NCI-H187 treated with DMSO at 0.1 percent for 48 hours (cell line): ENCODE measurements around the gene MICAL3.
"Not testable (repeated sequence)": the region's sequence is repeated elsewhere in the genome, so short reads cannot be mapped to it uniquely, and the experiment has no call there.

Source experiments
- DNase-seq: peaks from one replicate; lab custom pipeline; 2025; lab: John Stamatoyannopoulos, UW

Gene MICAL3, protein sequence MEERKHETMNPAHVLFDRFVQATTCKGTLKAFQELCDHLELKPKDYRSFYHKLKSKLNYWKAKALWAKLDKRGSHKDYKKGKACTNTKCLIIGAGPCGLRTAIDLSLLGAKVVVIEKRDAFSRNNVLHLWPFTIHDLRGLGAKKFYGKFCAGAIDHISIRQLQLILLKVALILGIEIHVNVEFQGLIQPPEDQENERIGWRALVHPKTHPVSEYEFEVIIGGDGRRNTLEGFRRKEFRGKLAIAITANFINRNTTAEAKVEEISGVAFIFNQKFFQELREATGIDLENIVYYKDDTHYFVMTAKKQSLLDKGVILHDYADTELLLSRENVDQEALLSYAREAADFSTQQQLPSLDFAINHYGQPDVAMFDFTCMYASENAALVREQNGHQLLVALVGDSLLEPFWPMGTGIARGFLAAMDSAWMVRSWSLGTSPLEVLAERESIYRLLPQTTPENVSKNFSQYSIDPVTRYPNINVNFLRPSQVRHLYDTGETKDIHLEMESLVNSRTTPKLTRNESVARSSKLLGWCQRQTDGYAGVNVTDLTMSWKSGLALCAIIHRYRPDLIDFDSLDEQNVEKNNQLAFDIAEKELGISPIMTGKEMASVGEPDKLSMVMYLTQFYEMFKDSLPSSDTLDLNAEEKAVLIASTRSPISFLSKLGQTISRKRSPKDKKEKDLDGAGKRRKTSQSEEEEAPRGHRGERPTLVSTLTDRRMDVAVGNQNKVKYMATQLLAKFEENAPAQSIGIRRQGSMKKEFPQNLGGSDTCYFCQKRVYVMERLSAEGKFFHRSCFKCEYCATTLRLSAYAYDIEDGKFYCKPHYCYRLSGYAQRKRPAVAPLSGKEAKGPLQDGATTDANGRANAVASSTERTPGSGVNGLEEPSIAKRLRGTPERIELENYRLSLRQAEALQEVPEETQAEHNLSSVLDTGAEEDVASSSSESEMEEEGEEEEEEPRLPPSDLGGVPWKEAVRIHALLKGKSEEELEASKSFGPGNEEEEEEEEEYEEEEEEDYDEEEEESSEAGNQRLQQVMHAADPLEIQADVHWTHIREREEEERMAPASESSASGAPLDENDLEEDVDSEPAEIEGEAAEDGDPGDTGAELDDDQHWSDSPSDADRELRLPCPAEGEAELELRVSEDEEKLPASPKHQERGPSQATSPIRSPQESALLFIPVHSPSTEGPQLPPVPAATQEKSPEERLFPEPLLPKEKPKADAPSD (N-terminal part only)

DNA sequence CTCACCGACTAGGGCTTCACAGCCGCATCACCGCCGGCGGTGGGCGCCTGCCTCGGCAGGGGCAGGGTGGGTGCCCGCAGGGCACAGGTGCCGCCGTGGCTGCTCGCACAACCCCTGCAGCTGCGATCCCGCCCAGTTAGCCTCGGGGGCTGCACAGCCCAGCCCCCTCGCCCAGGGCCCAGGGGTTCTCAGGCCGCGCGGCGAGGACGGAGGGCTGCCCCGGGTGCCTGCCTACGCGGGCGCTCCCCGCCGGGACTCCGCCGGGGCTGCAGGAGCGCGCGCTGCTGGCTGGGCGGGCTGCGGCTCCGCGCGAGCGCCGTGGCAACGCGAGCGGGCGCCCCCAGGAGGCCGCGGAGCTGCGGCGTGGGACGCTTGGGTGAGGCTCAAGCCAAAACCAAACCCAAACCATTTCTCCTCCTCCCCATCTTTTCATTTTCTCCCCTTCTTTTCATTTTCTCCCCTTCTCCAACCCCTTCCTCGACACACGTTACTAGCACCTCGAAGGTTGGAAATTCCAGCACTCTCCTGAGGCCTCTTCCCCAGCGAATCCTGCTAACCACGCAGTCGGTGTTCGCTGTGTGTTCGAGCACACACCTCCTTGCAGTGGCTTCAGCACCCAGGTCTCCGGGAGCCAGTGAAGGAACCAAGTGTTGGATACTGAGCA, at the start of gene MICAL3:
Gene MICAL3, minus strand, starts transcription at position 286 of the 664 bp plus-strand sequence. CDS start 117,749 bp downstream, outside the sequence.
- DNase-seq, result no peak

DNA sequence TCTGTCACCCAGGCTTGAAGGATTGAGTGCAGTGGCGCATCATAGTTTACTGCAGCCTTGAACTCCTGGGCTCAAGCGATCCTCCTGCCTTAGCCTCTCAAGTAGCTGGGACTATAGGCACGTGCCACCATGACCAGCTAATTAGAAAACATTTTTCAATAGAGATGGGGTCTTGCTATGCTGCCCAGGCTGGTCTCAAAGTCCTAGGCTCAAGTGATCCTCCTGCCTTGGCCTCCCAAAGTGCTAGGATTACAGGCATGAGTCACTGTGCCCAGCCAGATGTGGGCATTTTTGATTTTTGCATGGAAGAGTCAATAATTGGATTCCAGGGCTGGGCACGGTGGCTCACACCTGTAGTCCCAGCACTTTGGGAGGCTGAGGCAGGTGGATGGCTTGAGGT, 49.6 kb upstream of the MICAL3 start:
- not testable (repeated sequence) for DNase-seq

DNA sequence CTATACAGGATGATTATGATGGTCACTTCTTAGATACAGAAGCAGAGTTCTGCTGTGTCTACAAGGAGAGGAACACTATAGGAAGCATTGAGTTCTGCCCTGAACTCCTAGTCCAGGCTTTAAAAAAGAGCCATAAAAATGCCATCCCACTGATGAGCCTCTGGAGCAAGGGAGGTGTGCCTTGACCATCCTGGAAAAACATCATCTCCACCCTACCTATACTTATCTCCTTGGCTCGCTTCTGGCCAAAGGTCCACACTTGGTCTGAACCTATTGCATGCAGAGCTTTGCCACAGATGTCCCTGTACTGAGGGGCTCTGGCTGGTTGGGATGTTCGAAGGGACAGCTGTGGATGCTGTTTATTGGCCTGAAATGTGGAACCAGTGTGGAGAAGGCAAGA, 49.1 kb upstream of the MICAL3 start:
- no peak for DNase-seq

DNA sequence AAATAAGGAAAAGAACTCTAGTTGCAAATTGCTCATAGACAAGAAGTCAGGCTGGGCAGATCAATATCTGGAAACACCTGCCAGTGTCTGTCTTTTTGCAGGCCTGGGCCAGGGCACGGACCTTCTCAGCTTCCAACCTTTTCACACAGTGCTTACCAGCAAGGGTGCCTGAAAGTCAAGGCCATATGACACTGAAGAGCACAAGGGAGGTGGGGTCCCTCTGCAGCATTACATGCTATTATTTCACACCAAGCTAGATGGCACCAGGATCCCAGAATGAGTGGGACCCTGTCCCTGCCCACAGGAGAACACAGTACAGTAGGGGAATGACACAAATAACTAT, 47.6 kb upstream of the MICAL3 start:
- DNase-seq, result no peak

DNA sequence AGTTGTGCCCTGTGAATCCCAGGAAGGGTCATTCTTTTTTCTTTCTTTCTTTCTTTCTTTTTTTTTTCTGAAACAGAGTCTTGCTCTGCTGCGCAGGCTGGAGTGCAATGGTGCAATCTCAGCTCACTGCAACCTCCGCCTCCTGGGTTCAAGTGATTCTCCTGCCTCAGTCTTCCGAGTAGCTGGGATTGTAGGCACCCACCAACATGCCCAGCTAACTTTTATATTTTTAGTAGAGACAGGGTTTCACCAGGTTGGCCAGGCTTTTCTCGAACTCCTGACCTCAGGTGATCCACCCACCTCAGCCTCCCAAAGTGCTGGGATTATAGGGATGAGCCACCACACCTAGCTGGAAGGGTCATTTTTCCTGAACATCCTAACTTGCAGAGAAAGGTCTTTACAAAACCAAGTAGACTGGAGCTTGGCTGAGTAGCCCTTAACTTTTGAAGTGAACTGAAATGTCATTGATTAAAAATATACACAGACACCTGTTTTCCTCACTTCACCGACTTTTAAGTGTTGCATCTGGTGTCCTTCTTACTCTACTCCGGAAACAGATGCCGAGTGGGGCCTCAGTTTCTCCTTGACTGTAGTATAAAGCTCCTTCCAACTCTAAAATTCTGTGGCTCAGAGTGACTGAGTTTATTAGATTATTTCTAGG, 47.1 kb upstream of the MICAL3 start:
- not testable (repeated sequence) for DNase-seq

DNA sequence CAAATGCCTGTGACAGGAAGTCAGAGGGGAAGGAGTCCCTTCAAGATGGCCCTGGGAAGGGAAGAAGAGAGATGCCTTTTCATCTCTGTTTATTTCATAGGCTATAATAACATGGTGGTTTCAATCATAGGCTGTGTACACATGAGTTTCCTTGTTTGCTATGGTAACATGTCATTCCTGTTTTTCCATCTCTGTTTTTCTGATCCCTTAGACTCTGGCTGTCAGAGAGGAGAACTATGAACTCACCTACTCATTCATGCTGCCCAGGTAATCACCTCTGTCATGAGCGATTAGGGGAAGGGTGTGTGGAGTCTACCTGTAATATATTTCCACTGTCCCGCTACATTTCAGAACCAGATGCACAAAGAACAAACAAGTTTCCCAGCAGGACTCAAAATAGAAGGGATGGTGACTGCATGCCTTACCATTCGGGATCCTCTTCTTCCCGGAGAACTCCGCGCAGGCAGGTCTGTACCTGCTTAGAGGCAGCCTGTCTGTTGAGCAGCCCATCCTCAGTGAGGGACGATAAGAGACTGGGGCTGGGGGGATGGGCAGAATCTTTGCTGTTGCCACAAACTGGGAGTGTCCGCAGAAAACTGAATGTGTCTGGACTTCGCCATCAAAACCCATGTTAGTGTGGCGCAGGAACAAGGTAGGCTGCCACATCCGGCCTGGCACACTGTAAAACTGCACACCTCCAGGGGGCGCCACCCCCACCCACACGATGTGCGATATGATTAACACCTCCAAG, 46.4 kb upstream of the MICAL3 start:
- DNase-seq, result no peak

DNA sequence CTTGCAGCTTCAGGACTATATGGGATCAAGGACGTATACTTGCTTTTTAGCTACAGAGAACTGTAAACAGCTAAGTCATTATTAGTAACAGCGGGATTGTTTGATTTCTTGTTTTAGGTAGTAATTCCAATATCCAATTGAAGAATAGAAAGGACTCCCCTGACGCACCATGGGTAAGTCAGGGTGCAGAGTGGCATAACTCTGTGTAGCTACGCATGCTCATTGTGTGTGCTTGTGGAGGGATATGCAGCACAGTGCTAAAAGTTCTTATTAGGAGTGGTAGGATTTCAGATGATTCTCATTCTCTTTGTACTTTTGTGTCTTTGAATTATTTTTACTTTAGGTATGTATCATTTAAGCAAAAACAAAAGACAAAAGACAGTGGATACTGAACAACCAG, 45.7 kb upstream of the MICAL3 start:
- no peak for DNase-seq

DNA sequence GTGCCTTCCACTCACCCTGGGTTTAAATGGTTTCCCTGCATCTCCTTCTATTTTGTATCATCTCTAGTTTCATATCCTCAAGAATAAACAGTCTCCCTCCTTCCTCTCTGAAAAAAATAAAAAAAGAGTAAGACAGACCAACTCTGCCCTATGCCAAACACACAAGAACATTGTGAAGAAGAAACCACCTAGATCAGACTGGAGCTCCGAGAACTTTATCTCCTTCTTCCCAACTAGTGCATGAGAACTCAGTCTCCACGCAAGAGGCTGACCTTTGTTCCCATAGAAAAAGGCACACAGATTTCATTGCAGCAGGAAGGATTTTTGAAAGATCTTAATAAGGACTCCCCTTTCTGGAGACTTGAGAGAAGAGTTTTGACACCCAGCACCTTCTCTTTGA, 44.7 kb upstream of the MICAL3 start:
- DNase-seq, result no peak

DNA sequence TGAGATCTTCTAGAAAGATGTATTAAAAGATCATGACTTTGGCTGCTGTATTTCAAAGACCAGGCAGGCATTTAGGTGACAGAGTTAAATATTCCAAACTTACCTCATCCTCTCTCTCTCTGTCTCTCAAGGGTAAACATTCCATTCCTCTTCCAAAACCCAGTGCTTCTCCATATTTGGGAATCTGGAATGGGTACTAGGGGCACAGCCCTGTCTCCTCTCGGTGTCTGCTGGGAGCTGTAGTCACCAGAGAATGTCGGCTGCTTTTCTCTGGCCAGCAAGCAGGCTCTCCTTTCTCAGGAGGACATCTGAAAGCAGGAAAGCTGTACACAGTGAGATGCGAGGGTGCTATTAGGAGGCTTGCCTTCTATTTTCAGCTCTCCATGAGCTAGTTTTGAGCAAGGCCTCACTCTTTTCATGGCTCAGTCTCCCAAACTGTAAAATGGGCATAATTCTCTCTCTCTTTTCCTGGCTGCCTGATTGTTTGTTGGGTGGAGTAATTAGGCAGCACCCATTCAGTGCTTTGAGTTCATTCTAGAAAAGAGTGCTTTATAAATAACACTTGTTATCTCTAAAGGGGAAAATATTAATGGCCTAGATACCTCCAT, 44.1 kb upstream of the MICAL3 start:
- DNase-seq, result no peak

DNA sequence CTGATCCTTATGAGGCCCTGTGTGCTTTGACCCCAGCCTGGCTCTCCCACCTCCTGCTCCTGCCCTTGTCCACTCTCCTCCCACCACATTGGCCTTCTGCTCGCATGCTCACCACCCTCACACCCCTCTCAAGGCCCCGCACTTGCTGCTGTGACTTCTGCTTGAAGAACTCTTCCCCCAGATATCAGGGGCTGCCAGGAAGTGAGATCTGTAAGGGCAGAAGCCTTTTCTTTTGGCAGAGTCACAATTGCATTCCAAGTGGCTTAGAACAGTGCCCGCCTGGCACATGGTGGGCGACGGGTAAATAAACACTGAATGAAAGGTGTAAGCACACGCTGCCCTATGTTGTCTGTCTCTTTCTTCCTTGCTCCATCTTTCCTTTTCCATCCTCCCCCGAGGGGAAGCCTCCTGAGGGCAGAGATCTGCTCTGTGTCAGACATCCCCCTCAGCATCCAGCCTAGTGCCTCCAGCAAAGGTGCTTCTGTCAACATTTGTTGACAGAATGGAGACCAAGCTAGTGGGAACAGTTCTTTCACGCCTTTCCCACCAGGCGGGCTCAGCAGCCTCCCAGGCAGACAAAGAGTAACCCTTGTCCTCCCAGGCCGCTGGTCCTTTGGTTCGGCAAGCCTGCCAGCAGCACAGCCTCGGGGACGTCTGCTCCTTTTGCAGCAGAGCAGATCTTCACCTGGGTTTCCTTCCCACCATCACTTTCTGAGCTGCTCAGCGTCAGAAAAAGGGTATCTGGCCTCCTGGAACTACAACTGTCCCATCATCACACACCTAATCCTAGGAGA, 43.4 kb upstream of the MICAL3 start:
- no peak for DNase-seq

DNA sequence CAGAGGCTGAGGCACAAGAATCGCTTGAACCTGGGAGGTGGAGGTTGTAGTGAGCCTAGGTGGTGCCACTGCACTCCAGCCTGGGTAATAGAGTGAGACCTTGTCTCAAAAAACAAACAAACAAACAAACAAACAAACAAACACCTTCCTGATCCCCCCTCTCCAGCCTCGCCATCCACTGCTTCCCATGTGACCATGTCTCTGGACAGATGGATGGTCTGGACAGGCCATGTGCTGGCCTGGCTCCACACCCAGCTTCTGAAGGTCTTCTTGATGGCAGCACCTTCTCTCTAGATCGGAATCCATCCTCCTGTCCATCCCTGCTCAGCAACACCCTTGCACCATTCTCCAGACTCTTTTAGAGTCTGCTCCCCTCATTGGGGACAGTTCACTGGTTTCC, 42.8 kb upstream of the MICAL3 start:
- DNase-seq, result no peak

DNA sequence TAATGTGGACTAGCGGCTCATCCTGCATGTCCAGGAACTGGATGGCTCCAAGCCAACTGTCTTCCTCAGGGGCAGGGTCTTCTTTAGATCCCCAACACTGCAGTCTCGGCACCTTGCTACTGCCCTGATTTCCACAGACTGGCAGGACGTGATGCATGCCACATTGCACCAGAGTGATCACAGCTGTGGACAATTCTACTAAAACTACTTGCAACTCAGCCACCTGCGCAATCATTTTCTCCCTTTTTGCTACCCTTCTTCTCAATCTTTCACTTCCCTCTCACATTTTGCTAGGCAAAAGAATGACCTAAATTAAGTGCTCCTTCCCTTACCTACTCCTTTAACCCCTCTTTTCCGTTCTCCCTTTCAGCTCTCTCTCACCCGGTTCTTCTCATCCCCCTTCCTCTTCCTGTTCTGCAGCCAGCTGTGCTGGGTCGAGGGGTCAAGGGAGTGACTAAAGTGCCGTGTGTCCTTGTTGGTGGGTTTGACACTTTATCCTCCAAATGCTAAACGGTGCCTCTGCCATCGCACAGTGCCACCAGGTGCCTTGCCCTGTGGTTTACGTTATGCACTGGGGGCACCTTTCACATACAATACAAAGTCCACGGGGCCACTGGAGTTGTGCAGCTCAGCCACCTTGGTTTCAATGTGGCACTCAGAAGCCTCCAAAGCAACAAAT, 42.0 kb upstream of the MICAL3 start:
- no peak for DNase-seq

DNA sequence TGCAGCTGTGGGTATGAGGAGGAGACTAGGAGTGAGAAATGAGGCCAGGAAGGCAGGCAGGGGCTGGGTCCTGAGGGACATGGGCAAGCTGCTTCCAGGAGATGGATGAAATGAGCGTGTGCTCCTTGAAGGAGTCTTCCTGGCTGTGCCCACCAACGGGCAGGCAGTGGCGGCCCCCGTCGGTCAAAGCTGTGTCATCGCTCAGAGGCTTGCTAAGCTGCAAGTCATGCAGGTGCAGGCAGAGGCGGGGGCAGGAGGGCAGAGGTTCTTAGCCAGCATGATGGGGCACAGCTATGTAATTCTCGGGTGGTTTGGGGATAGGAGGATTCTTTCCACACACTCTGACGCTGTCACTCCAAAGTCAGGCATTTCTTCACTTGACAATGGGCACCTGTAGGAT, 40.9 kb upstream of the MICAL3 start:
- no peak for DNase-seq

DNA sequence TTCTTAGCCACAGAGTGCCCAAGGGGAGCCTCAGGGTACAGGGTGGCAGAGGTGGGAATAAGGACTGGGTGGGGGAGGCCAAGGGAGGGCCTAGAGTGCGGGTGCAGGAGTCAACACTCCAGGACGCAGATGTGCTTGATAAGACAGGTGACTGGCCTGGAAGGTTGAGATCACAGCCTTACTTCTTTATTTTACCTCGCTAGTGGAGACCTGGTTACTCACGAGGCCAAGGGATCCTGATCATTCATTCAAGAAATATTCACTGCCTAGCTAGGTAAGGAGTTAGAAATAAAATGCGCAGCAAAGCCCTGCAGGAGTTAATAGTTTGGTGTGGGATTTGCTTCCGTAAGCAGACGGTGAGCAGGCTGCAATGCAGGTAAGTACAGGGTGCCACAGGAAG, 40.3 kb upstream of the MICAL3 start:
- no peak for DNase-seq

DNA sequence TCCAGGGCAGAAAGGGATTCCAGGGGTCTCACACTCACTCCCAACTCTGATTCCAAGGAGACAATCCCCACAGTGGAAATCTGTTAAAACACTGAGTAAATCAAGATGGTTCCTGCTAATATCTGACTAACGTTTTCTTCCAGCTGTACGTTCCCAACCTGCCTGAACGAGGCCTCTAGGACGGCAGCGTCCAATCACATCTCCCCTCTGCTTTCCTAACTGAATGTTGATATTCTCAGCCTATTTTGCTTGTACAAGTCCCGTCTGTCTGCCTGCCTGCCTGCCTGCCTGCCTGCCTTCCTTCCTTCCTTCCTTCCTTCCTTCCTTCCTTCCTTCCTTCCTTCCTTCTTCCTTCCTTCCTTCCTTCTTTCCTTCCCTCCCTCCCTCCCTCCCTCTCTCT, 39.4 kb upstream of the MICAL3 start:
- DNase-seq, result not testable (repeated sequence)

DNA sequence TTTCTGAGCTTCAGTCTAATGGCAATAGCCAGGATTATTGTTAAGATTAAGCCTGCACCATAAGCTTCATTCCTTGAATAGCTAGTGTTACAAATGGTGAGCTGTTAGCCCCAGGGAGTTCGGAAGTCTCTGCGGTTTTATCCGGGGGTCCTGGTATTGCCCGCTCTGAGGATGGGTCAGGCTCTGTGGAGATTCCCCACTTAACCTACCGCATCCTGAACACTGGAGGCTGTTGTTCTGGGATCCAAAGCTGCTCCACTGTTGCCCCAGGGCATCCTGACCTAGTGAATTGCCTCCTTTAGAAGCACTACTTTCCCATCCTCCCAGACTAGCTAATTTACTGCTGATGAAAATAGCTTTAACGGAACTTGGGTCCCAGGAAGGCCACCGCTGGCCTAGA, 38.9 kb upstream of the MICAL3 start:
- DNase-seq, result no peak

DNA sequence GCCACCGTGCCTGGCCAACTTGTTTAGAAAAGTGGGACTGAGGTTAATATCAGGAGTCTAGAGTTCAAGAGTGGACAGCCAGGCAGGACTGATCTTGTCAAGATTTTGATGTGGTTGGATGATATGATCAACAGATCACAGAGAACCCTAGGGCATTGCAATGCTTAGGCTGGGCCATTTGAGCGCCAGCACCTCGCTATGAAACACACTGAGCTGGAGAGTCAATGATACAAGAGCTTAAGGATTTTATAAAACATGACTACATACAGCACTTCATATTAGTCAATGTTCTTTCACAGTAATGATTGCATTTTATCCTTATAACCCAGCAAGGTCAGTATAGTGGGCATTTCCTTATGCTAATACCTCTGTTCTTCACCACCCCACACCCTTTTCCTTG, 38.1 kb upstream of the MICAL3 start:
- DNase-seq, result no peak

DNA sequence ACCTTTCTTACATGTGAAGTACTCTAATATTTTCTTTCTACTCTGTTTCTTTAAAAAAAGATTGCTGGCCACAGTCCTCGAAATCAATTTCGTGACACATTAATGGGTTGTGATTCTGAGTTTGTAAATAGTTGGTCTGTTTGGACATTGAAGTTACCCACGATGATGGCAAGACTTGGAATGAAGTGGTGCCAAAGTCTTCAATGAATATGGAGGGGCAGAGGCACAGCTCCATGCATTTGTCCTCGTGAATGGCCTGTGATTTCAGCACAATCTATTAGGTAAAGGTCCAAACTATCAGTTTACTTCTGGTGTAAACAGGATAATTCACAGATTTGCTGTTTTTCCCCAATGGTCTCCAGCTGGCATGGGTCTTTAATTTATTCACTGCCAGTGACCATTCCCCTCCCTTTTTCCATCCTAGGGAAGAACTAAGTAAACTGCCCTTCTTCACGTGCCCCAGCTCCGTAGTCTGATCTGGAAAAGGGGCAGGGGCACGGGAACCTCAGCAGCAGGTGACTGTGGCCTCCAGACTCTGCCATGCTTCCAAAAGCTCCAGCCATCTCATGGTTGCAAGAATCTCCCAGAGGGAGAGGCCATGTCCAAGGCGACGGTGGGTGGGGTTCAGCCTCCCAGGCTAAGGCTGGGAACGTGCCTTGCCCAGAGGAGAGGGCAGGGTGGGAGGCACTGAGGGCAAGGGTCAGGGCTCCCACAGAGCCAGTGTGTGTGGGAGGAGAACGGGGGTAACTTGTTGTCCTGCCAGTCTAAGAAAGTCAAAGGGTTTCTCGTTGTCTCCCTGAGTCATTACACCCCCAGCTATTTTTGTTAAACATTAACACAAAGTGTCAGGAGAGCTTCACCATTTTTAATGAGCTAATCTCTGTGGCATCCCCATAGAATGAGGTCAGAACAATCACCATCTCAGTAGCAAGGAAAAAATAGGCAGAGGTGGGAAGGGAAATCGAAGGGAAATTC, 36.6 kb upstream of the MICAL3 start:
- no peak for DNase-seq
